PFSK-1 (cell line): ENCODE measurements around the gene ZNF414.

Source experiments
- POLR2AphosphoS5 ChIP-seq: IDR thresholded peaks from 2 replicates; pipeline ENCODE4 v1.6.1; 2012; ENCODE audit warnings: low read depth, mild to moderate bottlenecking, control low read depth, low read length, moderate library complexity
- REST ChIP-seq, 2 experiments: IDR thresholded peaks; 2 replicates each; pipeline versions ENCODE4 v1.6.1 to v1.8.0; 2011 to 2012; ENCODE audit warnings: low read depth in 2 of 2, low read length in 2 of 2, control low read depth in 1 of 2, inconsistent platforms in 1 of 2, mild to moderate bottlenecking in 1 of 2, moderate library complexity in 1 of 2; ENCODE audit not compliant: insufficient read depth in 1 of 2
- SIN3A ChIP-seq: IDR thresholded peaks from 2 replicates; pipeline ENCODE4 v1.6.1; 2012; ENCODE audit warnings: mild to moderate bottlenecking, low read length, moderate library complexity, borderline replicate concordance; ENCODE audit not compliant: insufficient read depth
- TAF1 ChIP-seq: IDR thresholded peaks from 2 replicates; pipeline ENCODE4 v1.6.1; 2012; ENCODE audit warnings: low read length, control low read depth, borderline replicate concordance; ENCODE audit not compliant: insufficient read depth

GRCh38 chr19:8531470-8531869, 17.5 kb upstream of the ZNF414 start:
- no peak for TF ChIP-seq REST (IDR thresholded peaks at IDR 0.05; ENCODE audit: insufficient read depth in 1 of 2, low read depth in 2 of 2, low read length in 2 of 2)
- no peak for TF ChIP-seq TAF1
- TF ChIP-seq POLR2AphosphoS5, result no peak
- no peak for TF ChIP-seq SIN3A
